Esophagus (tissue), 2 donors: ENCODE results near the gene CERS6. TPM values are rescaled to one million over a fixed set of nuclear protein-coding genes. Genes with fewer than 3 reads are reported as not detected.
"Not testable (repeated sequence)": the region's sequence is repeated elsewhere in the genome, so short reads cannot be mapped to it uniquely, and the experiment has no call there.

Experiments used
- H3K27ac ChIP-seq, 2 donors: one replicate each; pipeline ENCODE4 v1.5.1; 2013; ENCODE audit warnings: low read depth in 2 of 2, mild to moderate bottlenecking in 2 of 2, inconsistent platforms in 1 of 2, low read length in 1 of 2, moderate library complexity in 1 of 2
- H3K27me3 ChIP-seq, 2 donors: one replicate each; pipeline ENCODE4 v1.6.1; 2013; ENCODE audit warnings: low read length in 2 of 2, control low read depth in 1 of 2, mild to moderate bottlenecking in 1 of 2; ENCODE audit not compliant: insufficient read depth in 2 of 2, control insufficient read depth in 1 of 2
- H3K36me3 ChIP-seq, 2 donors: one replicate each; pipeline ENCODE4 v1.6.1; 2013; ENCODE audit warnings: low read length in 1 of 2; ENCODE audit not compliant: control insufficient read depth in 2 of 2, insufficient read depth in 2 of 2
- H3K4me1 ChIP-seq, 2 donors: one replicate each; pipeline ENCODE4 v1.6.1; 2013; ENCODE audit warnings: low read length in 1 of 2; ENCODE audit not compliant: control insufficient read depth in 2 of 2, insufficient read depth in 2 of 2
- H3K4me3 ChIP-seq, 2 donors: one replicate each; pipeline ENCODE4 v1.5.1; 2013; ENCODE audit warnings: low read length in 2 of 2, mild to moderate bottlenecking in 2 of 2, low read depth in 1 of 2, moderate library complexity in 1 of 2
- H3K9me3 ChIP-seq, 2 donors: one replicate each; pipeline ENCODE4 v1.6.1; 2013; ENCODE audit warnings: mild to moderate bottlenecking in 2 of 2, low read depth in 1 of 2, low read length in 1 of 2, moderate library complexity in 1 of 2; ENCODE audit not compliant: control insufficient read depth in 2 of 2, insufficient read depth in 1 of 2
- WGBS, 2 donors: extraction: QIAGEN DNeasy Blood & Tissue Kit; methylation state at CpG; one replicate each; pipeline ENCODE4 v1.1.7; 2013; 5-methylcytosine and 5-hydroxymethylcytosine counted together
- polyA plus RNA-seq, 2 donors: library from polyadenylated mRNA; stranded (reverse); fragments of 200-250 nt; gene quantifications; one replicate each; pipeline ENCODE4 v1.2.3, GENCODE V29; 2013
- donor health status: healthy with polysubstance abuse.
- donor health status: Bipolar disorder and iron deficiency.

CERS6 gene
- polyA plus RNA-seq, 2 donors, result 4.2 to 7.6 TPM

DNA sequence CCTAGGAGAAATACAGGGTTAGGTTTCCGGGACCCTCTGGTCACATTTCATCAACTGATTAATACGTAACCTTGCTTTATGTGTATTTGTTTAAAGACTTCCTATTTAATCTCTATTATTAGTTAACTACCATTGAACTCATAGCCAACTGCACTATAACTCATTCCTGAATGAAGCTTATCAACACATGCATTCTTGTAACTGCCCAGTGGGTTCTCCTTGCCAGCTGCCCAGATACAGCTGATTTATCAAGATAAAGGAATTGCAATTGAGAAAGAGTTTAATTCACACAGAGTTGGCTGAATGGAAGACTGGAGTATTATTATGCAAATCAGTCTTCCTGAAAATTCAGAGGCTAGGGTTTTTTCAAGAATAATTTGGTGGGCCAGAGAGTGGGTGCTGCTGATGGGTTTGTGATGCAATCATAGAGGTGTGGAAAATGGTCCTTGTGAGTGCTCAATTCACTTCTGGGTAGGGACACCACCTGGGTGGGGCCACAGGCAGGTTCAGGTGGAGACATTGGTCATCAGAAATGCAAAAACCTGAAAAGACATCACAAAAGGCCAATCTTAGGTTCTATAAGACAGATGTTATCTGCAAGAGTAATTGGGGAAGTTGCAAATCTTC is 325.2 kb downstream of the CERS6 start:
- H3K4me1 ChIP-seq, result no peaks in the 10 kb centered on the region
- no peaks in the 10 kb centered on the region for H3K9me3 ChIP-seq
- H3K27ac ChIP-seq, result no peak overlapping the region
- H3K36me3 ChIP-seq, result no peaks in the 10 kb centered on the region
- 79 to 85% methylated on average over 2 of the region's 2 CpGs for WGBS, 2 donors
- H3K4me3 ChIP-seq, result no peak overlapping the region
- no peaks in the 10 kb centered on the region for H3K27me3 ChIP-seq

DNA sequence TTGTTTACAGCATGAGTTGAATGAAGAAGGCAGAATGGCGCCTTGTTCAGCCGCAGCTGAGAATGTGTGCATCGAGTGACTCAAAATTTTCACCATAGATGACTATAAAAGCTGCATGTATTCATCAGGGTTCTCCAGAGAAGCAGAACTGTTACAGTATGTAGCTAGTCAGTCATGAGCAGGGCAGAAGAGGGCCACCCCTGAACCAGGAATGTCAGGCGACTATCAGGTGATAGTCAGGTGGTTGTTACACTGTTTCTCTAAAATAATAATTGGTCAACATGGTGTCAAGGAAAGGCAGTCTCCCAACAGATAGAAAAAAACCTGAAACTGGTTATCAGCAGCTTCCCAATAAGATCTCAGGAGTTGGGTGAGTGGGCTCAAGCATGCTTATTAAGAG is 326.2 kb downstream of the CERS6 start:
- 96 to 97% methylated on average over 4 of the region's 4 CpGs for WGBS, 2 donors
- no peaks in the 10 kb centered on the region for H3K27me3 ChIP-seq
- H3K36me3 ChIP-seq, result no peaks in the 10 kb centered on the region
- H3K4me3 ChIP-seq, result no peak overlapping the region
- H3K4me1 ChIP-seq, result no peaks in the 10 kb centered on the region
- H3K27ac ChIP-seq, result no peak overlapping the region
- H3K9me3 ChIP-seq, result no peaks in the 10 kb centered on the region

DNA sequence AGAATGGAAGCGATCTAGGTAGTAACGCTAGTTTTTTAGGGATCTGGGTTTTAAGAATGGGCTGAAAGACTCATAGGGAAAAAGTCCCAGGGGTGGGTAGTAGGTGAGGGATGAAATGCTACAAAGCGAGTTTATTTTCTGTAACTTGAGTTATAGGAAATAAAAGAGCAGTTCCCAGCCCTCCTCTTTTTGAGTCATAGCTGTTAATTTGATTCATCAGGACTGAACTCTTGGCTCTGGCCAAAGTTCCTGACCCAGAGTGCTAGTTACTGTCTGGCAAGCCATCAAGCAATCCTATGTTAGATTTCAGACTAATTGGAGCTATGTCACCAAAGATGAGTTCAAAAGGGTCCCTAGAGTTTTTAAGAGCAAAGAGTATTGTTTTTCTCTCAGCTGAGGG is 328.9 kb downstream of the CERS6 start:
- WGBS, 2 donors, result 75 to 86% methylated on average over 3 of the region's 3 CpGs
- H3K27me3 ChIP-seq, result no peaks in the 10 kb centered on the region
- H3K27ac ChIP-seq, result no peak overlapping the region
- H3K4me3 ChIP-seq, result no peak overlapping the region
- H3K9me3 ChIP-seq, result no peaks in the 10 kb centered on the region
- no peaks in the 10 kb centered on the region for H3K4me1 ChIP-seq
- no peaks in the 10 kb centered on the region for H3K36me3 ChIP-seq

DNA sequence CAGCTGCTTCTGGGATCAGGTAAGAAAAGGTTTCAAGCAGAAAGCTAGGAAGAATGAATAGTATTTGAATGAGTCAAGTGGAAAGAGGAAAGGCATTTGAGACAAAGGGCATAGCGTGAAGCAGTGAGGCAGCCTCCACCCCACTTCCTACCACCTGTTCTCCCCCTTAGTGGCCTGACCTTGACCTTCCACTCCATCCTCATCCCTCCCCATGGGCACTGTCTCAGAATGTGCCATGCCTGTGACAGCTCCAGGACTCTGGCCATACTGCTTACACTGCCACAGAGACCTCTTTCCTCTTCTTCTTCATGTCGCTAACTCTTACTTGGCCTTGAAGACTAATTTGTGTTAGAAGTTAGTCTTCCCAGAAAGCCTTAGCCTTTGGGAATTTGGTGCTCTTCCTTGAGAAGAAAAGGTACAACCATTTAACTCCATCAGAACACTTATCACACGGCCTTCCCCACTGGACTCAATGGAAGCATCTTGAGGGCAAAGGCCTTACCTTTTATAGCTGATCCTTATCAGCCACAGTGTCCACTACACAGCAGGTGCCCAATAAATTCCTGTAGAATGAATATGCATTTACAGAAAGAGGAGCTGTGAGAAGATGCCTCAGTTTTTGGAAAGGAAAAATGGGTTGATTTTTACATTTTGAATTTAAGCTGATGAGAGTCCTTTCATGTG is 331.2 kb downstream of the CERS6 start:
- Histone ChIP-seq H3K4me1 (no peaks in the 10 kb centered on the region), H3K9me3 (no peaks in the 10 kb centered on the region), H3K27ac (no peak overlapping the region), H3K36me3 (no peaks in the 10 kb centered on the region), H3K4me3 (no peak overlapping the region), H3K27me3 (no peaks in the 10 kb centered on the region)
- 86 to 93% methylated on average over 3 of the region's 3 CpGs for WGBS, 2 donors

DNA sequence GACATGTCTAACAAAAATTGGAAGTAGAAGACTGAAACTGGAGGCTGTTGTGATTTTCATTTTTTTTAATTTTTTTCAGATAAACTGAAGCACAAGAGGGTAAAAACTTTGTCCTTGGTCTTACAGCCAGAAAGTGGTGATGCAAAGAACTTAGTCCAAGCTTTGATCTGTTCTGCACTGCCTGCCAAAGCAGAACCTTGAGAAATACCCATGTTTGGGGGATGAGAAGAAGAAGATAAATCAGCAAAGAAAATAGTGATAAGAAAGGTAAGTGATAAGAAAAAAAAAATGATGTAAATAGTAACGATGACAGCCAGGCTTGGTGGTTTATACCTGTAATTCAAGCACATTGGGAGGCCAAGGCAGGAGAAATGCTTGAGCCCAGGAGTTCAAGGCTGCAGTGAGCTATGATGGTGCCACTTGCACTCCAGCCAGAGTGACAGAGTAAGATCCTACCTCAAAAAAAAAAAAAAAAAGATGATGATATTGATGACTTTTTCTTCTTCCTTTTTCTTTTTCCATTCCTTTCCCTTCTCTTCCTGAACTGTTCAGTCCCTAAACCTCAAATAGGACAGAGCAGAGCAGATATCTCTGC is 331.8 kb downstream of the CERS6 start:
- H3K4me1 ChIP-seq, result no peaks in the 10 kb centered on the region
- H3K27ac ChIP-seq, result no peak overlapping the region
- 83 to 91% methylated on average over 1 of the region's 1 CpG for WGBS, 2 donors
- no peaks in the 10 kb centered on the region for H3K36me3 ChIP-seq
- H3K27me3 ChIP-seq, result no peaks in the 10 kb centered on the region
- H3K4me3 ChIP-seq, result no peak overlapping the region
- no peaks in the 10 kb centered on the region for H3K9me3 ChIP-seq

DNA sequence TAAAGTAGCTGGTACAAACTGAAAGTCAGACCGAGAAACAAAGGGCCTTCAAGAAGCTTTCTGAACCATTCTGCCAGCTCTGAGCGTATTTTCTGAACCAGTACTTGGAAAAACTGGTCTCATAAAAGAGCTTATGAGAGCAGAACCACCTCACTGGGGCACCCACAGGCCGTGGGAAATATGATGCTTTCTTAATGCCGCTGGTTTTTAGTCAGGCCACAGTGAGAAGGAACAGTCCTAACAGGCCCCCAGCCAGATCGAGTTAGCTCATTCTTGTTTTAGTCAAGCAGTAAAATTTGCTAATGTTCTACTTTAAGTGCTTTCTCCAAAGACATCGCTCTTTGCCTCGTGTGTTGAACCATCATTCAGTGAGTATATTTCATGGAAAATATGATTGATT is 333.7 kb downstream of the CERS6 start:
- no peak overlapping the region for H3K27ac ChIP-seq
- H3K4me3 ChIP-seq, result no peak overlapping the region
- no peaks in the 10 kb centered on the region for H3K36me3 ChIP-seq
- no peaks in the 10 kb centered on the region for H3K4me1 ChIP-seq
- H3K27me3 ChIP-seq, result no peaks in the 10 kb centered on the region
- WGBS, 2 donors, result 62 to 66% methylated on average over 7 of the region's 7 CpGs
- H3K9me3 ChIP-seq, result no peaks in the 10 kb centered on the region

DNA sequence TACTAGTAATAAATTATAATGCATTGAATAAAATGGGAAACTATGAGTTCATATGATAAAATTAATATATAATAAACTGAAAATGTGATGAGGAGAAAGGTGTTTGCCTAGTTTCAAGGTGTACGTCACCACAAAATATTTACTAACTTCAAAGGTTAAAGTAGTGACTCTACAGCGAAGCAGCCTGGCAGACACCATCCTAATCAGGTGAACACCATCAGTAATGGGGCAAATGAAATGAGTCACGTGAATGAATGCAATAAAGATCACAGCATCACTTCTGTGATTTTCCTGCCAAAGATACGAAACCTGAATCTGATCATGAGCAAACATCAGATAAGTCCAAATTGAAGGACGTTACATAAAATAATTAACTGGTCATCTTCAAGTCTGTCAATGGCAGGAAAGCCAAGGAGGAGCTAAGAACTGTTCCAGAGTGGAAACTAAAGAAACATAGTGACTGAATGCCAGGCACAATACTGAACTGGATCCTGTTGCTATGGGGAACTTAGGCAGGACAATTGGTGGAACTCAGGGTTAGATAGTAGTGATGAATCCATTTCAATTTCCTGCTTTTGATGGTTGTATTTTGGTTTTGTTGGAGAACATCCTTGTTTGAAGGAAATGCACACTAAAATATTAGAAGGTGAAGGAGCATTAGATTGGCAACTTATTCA is 334.3 kb downstream of the CERS6 start:
- H3K27me3 ChIP-seq, result no peaks in the 10 kb centered on the region
- no peaks in the 10 kb centered on the region for H3K9me3 ChIP-seq
- no peaks in the 10 kb centered on the region for H3K4me1 ChIP-seq
- H3K4me3 ChIP-seq, result no peak overlapping the region
- 76 to 86% methylated on average over 5 of the region's 5 CpGs for WGBS, 2 donors
- no peak overlapping the region for H3K27ac ChIP-seq
- no peaks in the 10 kb centered on the region for H3K36me3 ChIP-seq

DNA sequence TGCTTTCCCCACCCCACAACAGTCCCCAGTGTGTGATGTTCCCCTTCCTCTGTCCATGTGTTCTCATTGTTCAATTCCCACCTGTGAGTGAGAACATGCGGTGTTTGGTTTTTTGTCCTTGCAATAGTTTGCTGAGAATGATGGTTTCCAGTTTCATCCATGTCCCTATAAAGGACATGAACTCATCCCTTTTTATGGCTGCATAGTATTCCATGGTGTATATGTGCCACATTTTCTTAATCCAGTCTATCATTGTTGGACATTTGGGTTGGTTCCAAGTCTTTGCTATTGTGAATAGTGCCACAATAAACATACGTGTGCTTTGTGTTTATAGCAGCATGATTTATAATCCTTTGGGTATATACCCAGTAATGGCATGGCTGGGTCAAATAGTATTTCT is 335.1 kb downstream of the CERS6 start:
- WGBS, 2 donors, result 69 to 78% methylated on average over 1 to 2 of the region's 2 CpGs
- H3K4me3 ChIP-seq, H3K27ac ChIP-seq, H3K4me1 ChIP-seq, H3K9me3 ChIP-seq, H3K36me3 ChIP-seq, H3K27me3 ChIP-seq: not testable (repeated sequence)

DNA sequence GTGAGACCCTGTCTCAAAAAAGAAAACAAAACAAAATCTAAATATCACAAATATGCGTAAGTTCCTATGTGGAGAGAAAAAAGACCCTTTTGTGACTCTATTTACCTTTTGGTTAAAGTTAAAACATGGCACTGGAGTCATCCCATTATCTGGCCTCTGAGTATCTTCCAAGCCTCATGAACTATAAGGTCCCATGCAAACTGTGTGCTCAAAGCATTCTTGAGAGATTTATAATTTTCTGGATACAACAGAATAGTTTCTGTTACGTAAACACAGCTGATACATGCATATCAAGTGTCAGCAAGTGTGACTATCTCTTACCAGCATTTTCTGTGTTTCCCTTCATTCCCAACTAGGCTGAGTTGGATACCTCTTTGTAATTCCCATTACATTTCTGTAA is 337.5 kb downstream of the CERS6 start:
- Histone ChIP-seq H3K27ac (no peak overlapping the region), H3K9me3 (peaks cover 0 to 3% of the 10 kb centered on the region in 2 donors), H3K4me3 (no peak overlapping the region), H3K4me1 (no peaks in the 10 kb centered on the region), H3K27me3 (no peaks in the 10 kb centered on the region), H3K36me3 (no peaks in the 10 kb centered on the region)
- WGBS, 2 donors, result 28 to 55% methylated on average over 2 of the region's 2 CpGs
